Measurements from ENCODE around the gene LCLAT1.

The LCLAT1 gene

GRCh38 chr2:30476636-30477035 lies 29.6 kb downstream of the LCLAT1 start:
- TF ChIP-seq CTCF (IDR thresholded peaks at IDR 0.05; ENCODE audit: low read depth, low read length) = no peak
- no peak for DNase-seq (ENCODE audit: extremely low read depth, low read depth)

DNA sequence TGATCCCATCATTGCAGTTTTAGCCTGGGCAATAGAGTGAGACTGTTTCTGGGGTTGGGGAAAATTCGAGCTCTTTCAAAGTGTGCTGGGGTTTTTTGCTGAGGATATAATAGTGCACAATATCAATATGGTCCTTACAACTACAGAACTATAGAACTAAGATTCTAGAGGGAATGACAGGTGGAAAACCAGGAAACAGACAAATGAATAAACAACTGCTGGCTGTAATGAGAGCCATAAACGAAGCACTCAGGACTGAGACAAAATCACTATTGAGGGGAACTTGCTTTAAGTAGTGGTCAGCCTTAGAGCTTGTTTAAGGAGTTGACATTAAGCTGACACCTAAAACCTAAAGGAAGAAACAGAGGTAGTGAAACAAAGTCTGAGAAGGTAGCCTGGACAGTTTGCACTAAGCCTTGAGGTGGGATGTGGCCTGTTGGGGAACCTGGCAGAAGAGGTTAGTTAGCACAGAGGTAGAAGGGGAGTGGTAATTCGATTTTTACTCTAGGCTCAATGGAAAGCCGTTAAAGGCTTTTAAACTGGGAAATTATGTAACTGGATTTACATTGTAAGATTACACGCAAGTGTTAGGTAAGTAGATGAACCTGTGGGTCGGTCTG lies 33.8 kb downstream of the LCLAT1 start:
- TF ChIP-seq CTCF (IDR thresholded peaks at IDR 0.05; ENCODE audit: low read depth, low read length) = no peak
- DNase-seq (ENCODE audit: extremely low read depth, low read depth) = no peak

GRCh38 chr2:30481323-30481800 lies 34.3 kb downstream of the LCLAT1 start:
- no peak for DNase-seq (ENCODE audit: extremely low read depth, low read depth)
- no peak for TF ChIP-seq CTCF (IDR thresholded peaks at IDR 0.05; ENCODE audit: low read depth, low read length)

- DNase-seq (ENCODE audit: extremely low read depth, low read depth) = no peak
- TF ChIP-seq CTCF (IDR thresholded peaks at IDR 0.05; ENCODE audit: low read depth, low read length) = no peak
Measured at GRCh38 chr2:30482011-30482410, 35.0 kb downstream of the LCLAT1 start.

GRCh38 chr2:30484145-30484544 lies 37.1 kb downstream of the LCLAT1 start:
- TF ChIP-seq CTCF (IDR thresholded peaks at IDR 0.05; ENCODE audit: low read depth, low read length) = no peak
- DNase-seq (ENCODE audit: extremely low read depth, low read depth) = no peak

GRCh38 chr2:30484995-30485394 lies 37.9 kb downstream of the LCLAT1 start:
- TF ChIP-seq CTCF (IDR thresholded peaks at IDR 0.05; ENCODE audit: low read depth, low read length) = no peak
- no peak for DNase-seq (ENCODE audit: extremely low read depth, low read depth)

GRCh38 chr2:30486655-30487054 lies 39.6 kb downstream of the LCLAT1 start:
- TF ChIP-seq CTCF (IDR thresholded peaks at IDR 0.05; ENCODE audit: low read depth, low read length) = no peak
- DNase-seq (ENCODE audit: extremely low read depth, low read depth) = no peak
